ENCODE measurements around the gene AMPD3.

GRCh38 chr11:10476927-10477689, 22.0 kb downstream of the AMPD3 start:
- TF ChIP-seq, protein P1, sequence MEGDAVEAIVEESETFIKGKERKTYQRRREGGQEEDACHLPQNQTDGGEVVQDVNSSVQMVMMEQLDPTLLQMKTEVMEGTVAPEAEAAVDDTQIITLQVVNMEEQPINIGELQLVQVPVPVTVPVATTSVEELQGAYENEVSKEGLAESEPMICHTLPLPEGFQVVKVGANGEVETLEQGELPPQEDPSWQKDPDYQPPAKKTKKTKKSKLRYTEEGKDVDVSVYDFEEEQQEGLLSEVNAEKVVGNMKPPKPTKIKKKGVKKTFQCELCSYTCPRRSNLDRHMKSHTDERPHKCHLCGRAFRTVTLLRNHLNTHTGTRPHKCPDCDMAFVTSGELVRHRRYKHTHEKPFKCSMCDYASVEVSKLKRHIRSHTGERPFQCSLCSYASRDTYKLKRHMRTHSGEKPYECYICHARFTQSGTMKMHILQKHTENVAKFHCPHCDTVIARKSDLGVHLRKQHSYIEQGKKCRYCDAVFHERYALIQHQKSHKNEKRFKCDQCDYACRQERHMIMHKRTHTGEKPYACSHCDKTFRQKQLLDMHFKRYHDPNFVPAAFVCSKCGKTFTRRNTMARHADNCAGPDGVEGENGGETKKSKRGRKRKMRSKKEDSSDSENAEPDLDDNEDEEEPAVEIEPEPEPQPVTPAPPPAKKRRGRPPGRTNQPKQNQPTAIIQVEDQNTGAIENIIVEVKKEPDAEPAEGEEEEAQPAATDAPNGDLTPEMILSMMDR (IDR thresholded peaks at IDR 0.05): no peak
- no peak for TF ChIP-seq POLR2AphosphoS5 (IDR thresholded peaks at IDR 0.05; ENCODE audit: low read depth, low read length)

Measured in Panc1 (cell line).